Hypothalamus (tissue), 51 donors: ENCODE data around the gene NFYC.

ENCODE experiments used
- DNase-seq, 51 donors: peaks; one replicate each; lab custom pipeline; 2025; lab: John Stamatoyannopoulos, UW

The NFYC gene

GRCh38 chr1:40691538-40692428 is at the start of gene NFYC:
Gene NFYC (plus strand): TSS chr1:40691704. CDS start chr1:40738844, 47,140 bp downstream.
- DNase-seq, result peak; percentile 64 to 97 (median 90)

DNA sequence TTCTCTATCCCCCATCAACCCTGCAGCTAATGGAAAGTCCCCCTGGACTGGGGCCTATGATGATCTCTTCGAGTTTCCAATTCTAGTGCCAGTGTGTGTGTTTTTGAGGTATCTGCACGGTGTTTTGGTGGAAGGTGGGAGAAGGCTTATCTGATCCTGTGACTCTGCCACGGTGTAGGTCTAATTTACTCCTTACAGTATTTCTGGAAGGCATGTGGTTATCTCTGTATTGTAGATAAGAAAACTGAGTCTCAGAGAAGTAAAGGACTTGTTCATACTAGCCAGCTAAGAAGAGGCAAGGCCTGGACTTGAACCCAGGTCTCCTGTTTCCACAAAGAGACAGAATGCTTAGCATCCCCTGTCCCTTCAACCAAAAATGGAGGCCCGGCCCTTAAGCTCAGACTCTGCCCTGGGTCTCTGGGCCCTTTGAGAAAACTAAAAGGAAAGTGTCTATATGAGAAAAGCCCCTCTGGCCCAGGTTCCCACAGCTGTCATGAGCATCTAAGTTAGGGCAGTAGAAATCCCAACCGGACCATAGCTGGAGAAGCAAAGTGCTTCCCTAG is 46.3 kb upstream of the NFYC start:
- no peak for DNase-seq

- DNase-seq, result no peak
Measured at GRCh38 chr1:40646315-40646714, 45.2 kb upstream of the NFYC start.

DNA sequence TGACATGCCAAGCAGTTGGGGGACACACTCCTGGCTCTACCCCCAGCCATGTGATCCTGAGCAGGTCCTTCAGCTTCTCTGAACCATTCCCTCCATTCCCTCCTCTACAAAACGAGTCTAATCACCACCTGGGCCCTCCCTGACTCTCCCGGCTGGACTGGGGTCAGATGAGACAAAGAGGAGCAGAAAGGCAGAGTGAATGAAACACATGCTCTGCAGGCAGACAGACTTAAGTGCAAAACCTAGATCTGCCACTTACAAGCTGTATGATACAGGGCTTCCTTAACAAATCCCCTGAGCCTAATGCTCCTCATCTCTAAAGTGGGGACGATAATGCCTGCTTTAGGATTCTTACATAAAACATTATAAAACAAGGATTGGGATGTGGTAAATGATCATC is 43.3 kb upstream of the NFYC start:
- no peak for DNase-seq

- DNase-seq, result no peak
Measured at GRCh38 chr1:40648928-40649591, 42.4 kb upstream of the NFYC start.

GRCh38 chr1:40649592-40649930 is 41.9 kb upstream of the NFYC start:
- peak in 8 of 51 donors; percentile 7 to 39 (median 22) for DNase-seq

- no peak for DNase-seq
Measured at GRCh38 chr1:40650075-40650474, 41.4 kb upstream of the NFYC start.

- peak in 3 of 51 donors; percentile 15 to 61 (median 38) for DNase-seq
Measured at GRCh38 chr1:40651138-40651857, 40.2 kb upstream of the NFYC start.

GRCh38 chr1:40652468-40652867 is 39.0 kb upstream of the NFYC start:
- no peak for DNase-seq

DNA sequence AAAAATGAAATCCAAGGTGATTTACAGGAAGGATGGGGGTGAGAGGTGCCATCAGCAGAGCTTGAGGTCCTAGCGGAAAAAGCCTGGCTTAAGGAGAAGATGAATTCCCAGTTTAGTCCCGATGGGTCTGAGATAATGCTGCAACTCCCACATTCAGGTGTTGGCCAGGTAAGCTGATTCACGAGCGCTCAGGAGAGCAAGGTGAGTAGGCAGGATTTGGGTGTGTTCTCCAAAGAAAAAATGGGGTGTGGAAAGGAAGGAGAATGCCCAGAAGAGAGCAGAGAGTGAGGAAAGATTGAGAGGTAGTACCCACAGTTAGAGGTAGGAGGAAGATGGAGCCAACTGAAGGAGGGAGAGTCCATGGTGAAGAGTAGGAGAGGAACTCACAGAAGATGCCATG is 38.5 kb upstream of the NFYC start:
- DNase-seq, result no peak

DNA sequence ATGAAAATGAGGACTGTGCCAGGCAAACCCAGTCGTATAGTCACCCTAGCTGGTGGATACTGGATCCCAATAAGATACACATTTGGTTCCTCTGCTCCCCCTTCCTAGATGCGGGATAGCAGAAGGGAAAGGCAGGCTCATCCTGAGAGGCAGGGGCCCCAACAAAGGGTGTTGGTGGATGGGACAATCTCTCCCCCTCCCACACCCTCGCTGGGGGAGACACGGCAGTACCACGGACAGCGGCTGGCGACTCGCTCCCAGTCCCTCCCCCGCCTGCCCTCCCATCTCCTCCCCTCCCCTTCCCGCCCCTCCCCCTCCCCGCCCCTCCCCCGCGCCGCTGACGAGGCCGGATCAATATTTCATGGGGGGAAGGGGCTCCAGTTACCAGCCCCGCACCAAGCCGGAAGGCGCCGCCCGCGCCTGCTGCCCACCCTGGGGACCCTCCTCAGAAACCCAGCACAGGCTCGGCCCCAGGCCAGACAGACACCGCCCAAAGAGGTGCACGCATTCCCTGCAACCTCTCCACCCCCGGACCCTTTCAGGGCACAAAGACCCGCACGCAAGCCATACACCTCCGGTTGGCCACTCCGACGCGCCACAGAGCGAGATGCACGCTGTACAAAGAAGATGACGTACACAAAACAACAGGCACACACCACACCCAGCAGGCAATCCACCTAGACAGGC is 37.5 kb upstream of the NFYC start:
- no peak for DNase-seq

GRCh38 chr1:40657046-40657445 is 34.5 kb upstream of the NFYC start:
- no peak for DNase-seq

DNA sequence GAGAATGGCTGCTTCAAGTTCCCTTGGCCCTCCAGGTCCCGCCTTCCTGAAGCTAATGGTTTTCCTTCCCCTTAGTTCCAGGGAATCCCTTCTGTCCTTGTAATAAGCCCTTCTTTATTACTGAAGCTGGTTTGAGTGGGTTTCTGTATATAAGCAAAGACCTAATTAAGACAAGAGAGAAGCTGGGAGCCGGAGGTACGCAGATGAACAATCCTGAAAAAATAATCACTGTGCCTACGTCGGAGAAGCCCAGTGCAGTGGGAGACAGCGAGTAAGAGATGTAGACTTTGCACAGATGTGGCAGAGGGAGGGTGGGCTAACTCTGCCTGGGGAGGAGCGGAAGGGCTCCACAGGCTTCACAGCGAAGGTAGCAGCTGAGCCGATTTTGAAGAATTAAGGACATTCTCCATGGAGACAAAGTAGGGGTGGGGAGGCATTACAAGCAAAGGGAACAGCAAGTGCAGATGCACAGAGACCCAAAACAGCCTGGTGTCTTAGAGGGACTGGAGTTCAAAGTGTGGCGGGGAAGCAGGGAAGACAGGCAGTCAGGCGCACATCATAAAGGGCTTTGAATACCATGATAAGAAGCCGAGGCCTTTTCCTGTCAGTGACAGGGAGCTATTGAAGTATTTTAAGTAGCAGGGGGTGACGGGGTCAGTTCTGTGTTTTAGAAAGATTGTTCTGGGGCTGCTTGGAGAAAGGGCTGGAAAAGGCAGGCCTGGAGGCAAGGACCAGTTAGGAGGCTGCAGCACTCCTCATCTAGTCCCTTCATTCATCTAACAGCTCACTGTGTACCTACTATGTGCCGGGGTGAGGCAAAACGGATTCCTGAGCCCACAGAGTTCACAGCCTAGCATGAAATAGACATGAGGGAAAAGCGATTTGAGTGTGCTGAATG is 32.5 kb upstream of the NFYC start:
- DNase-seq, result no peak

DNA sequence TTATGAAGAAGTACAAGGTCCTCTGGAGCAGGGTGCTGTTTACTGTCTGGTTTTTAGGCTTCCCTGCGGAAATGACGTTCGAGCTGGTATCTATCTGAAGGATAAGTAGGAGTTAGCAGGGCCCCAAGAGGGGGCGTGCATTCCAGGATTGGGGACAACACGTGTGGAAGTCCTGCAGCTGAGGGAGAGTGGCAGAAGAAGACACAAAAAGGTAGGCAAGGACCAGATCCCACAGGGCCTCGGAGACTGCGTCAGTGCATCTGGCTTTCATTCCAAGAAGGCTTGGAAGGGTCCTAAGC is 31.9 kb upstream of the NFYC start:
- no peak for DNase-seq

- no peak for DNase-seq
Measured at GRCh38 chr1:40661678-40662077, 29.8 kb upstream of the NFYC start.

- DNase-seq, result no peak
Measured at GRCh38 chr1:40662151-40662550, 29.4 kb upstream of the NFYC start.

DNA sequence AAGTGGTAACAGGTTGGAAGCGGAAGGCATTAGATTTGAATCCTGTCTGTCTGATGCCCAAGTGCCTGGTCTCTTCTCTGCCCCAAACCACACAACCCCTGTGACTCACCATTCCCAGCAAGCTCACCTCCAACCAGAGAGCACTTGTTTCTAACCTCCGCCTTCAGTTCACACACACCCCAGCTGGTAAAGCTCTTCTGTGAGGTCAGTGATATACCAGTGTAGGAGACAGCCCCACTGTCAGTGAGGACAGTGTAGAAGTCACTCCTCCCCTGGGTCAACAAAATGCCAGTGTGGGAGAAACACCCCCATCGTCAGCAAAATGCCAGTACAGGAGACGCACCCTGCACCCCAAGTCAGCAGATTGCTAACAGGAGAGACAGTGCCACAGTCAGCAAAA is 28.6 kb upstream of the NFYC start:
- no peak for DNase-seq

DNA sequence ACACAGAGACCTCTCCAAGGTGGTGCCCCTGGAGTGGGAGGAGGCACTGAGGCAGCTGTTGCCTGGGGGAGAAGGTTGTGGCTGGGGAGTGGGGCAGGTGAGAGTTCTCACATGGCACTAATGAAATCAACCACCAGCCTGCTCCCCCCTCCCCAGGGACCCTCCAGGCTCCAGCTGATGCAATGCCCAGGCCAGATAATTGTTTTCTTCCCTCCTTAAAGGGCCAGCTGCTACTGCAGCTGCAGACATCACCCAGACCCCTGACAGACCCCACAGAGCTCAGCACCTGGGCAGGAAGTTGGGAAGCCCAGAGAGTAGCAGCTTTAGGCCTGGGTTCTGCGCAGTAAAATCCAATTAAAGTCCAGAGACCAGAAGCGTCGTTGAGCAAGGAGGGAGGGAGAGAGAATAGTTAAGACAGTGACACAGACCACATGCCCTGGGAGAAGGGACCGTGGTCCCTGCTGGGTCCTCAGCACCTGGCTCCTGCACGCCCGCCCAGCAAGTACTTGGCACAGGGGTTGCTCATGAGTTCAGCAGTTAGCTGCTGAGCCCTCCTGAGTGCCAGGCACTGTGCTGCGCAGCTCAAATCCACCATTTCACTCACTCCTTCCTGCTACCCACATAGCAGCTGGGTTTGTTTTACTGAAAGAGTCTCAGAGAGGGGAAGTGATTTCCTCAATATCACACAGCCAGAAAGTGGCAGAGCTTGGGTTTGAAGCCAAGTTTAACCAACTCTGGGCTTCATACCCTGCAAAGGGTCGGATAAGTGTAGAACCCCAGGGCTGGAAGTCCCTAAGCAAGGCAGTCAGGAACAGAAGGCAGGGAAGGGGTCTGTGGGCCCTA is 28.0 kb upstream of the NFYC start:
- no peak for DNase-seq

DNA sequence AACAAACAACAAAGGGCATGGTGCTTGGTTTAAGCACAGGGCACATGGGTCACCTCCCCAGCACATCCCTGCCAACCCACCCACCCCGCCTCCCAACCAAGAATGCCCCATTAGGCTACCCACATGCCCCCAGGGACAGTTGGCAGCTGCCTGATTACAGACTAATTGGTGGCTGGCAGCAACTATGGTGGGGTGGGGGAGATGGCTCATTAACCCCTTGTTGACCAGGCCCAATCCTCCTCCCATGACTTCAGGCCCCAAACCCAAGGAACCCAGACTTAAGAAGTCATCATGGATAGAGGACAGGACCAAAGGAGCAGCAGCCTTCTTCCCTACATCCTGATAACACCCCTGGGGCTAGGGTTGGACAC is 27.4 kb upstream of the NFYC start:
- DNase-seq, result no peak
